NCI-H1694 (cell line): ENCODE measurements around the gene ZNF808.
"Not testable (repeated sequence)": the region's sequence is repeated elsewhere in the genome, so short reads cannot be mapped to it uniquely, and the experiment has no call there.

Experiments
- DNase-seq: peaks from one replicate; lab custom pipeline; 2025; lab: John Stamatoyannopoulos, UW

The ZNF808 gene

DNA sequence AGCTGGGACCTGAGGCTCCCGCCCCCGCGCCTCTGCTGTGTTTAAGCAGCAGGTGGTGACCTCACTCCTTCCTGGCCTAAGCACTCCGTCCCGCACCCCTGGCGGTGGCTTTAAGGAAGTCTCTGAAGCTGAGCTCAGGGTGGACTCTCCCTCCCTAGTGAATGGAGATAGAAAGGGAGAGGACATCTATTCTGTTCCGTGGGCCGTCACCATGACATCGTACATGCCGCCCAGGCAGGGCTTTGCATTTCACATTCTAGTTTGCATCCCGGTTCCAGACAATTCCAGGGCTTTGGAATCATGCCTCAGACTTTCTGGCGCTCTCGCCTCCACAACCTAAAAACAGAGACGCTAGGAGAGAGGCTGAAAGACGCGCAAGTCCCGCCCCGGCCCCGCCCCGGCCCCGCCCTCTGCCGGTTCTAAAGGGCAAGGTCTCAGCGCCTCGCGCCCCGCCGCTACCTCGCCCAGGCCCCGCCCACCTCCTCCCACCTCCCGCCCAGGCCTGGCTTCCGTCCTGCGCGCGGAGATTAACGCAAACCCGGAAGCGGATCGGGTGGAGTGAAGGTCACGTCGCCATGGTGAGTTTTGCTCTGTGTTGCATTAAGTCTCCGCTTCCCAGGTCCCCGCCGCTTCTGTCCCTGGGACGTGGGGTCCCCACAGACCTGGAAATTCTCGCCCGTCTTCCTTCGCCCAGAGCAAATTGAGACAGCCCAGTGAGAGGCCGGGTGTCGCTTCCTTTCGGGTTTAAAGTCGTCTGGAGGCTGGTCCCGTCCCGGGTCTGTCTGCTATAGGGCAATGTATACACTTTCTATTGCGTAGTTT is at the start of gene ZNF808:
Gene ZNF808 (plus strand): TSS at position 535 of the 822 bp plus-strand sequence. CDS start 15,617 bp downstream, outside the sequence.
- no peak for DNase-seq

DNA sequence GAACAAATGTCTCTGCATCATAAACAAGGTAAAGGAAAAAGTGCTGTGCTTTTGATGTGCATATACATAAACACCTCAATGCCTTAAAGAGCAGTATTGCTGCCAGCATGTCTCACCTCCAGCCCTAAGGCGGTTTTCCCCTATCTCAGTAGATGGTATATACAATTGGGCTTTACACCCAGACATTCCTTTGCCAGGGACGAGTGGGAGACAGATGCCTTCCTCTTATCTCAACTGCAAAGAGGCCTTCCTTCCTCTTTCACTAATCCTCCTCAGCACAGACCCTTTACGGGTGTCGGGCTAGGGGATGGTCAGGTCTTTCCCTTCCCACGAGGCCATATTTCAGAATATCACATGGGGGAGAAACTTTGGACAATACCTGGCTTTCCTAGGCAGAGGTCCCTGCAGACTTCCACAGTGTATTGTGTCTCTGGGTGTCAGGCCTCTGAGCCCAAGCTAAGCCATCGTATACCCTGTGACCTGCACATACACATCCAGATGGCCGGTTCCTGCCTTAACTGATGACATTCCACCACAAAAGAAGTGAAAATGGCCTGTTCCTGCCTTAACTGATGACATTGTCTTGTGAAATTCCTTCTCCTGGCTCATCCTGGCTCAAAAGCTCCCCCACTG is 43.2 kb upstream of the ZNF808 start:
- DNase-seq = not testable (repeated sequence)

GRCh38 chr19:52485064-52485463 is 42.4 kb upstream of the ZNF808 start:
- not testable (repeated sequence) for DNase-seq

- not testable (repeated sequence) for DNase-seq
These were observed 41.8 kb upstream of the ZNF808 start for GRCh38 chr19:52485561-52486240.

DNA sequence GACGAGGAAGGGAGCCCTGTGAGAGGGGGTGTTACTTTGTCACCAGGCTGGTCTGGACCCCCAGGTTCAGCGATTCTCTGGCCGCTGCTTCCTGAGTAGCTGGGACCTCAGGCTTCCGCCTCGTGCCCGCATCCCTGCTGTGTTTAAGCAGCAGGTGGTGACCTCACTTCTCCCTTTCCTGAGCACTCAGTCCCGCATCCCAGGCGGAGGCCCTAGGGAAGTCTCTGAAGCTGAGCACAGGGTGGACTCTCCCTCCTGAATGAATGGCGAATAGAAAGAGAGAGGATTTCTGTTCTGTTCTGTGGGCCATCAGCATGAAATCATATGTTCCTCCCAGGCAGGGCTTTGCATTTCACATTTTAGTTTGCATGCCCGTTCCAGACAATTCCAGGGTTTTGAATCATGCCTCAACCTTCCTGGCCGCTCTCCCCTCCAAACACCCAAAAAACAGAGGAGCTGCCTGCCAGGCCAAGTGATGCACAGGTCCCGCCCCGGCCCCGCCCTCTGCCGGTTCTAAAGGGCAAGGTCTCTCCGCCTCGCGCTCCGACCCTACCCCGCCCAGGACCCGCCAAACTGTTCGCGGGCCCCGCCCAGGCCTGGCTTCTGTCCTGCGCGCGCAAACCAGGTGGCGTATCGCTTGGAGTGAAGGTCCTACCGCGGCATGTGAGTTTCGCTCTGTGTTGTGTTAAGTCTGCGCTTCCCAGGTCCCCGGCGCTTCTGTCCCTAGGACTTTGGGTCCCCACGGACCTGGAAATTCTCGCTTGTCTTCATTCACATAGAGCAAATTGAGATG is 35.1 kb upstream of the ZNF808 start:
- no peak for DNase-seq

GRCh38 chr19:52492994-52493470 is 34.4 kb upstream of the ZNF808 start:
- no peak for DNase-seq

DNA sequence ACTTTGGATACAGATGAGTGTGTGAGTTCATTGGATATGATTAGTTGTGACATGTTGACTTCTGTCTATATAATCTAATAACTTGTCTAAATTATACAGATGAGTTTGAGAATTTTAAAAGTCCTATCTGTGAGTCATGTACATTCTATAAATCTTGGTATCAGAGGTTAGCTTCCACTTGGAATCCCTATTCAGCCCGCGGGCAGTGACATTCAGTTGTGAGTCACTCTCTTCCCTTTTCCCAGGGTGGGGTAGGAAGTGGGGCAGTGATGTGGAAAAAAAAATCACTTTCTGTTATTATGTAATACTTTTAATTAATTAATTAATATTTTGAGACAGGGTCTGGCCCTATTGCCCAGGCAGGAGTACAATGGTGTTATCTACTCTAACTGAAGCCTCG is 33.0 kb upstream of the ZNF808 start:
- DNase-seq = no peak

GRCh38 chr19:52498571-52498970 is 28.9 kb upstream of the ZNF808 start:
- DNase-seq = no peak

DNA sequence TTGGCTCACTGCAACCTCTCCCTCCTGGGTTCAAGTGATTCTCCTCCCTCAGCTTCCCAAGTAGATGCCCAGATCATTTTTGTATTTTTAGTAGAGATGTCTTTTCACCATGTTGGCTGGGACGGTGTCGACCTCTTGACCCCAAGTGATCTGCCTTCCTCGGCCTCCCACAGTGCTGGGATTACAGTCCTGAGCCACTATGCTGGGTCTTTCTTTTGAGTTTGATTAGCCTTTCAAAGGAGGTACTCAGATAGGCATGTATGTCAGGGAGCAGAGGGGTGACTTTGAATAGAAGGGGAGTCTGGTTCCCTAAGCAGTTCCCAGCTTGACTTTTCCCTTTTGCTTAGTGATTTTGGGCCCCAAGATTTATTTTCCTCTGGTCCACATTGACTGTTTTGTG is 27.0 kb upstream of the ZNF808 start:
- DNase-seq = not testable (repeated sequence)

GRCh38 chr19:52500991-52501390 is 26.5 kb upstream of the ZNF808 start:
- DNase-seq = not testable (repeated sequence)

- no peak for DNase-seq
These were observed 20.2 kb upstream of the ZNF808 start for GRCh38 chr19:52507266-52507665.

- no peak for DNase-seq
These were observed 11.3 kb upstream of the ZNF808 start for GRCh38 chr19:52516191-52516590.

DNA sequence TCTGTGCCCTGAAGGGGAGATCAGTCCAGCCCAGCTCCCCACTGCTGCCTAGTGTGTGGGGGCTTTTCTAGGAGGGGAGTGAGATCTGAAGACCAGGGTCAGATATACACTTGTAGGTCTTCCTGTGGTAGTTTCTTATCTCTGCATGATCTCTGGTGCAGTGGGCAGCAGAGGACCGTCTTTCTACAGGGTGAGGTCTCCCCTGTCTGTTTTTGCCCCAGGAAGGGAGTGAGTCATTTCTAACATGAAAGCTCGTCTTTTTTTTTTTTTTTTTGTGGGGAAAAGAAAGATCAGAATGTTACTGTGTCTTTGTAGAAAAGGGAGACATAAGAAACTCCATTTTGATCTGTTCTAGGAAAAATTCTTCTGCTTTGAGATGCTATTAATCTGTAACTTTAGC is 8.8 kb upstream of the ZNF808 start:
- no peak for DNase-seq

DNA sequence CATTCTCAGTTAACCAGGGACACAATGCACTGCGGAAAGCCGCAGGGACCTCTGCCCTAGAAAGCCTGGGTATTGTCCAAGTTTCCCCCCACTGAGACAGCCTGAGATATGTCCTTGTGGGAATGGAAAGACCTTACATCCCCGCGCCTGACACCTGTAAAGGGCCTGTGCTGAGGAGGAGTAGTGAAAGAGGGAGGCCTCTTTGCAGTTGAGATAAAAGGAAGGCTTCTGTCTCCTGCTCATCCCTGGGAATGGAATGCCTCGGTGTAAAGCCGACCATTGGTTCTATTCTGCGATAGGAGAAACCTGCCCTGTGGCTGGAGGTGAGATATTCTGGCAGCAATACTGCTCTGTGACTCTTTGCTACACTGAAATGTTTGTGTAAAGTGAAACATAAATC is 8.3 kb upstream of the ZNF808 start:
- not testable (repeated sequence) for DNase-seq

DNA sequence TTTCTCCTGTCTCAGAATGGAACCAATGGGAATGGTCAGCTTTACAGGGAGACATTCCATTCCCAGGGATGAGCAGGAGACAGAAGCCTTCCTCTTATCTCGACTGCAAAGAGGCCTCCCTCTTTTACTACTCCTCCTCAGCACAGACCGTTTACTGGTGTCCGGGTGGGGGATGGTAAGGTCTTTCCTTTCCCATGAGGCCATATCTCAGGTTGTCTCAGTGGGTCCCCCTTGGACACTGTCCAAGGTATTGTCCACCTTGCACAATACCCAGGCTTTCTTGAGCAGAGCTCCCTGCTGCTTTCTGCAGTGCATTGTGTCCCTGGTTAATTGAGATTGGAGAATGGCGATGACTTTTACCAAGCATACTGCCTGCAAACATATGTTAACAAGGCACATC is 7.5 kb upstream of the ZNF808 start:
- DNase-seq = no peak

GRCh38 chr19:52522551-52522950 is 4.9 kb upstream of the ZNF808 start:
- DNase-seq = no peak

DNA sequence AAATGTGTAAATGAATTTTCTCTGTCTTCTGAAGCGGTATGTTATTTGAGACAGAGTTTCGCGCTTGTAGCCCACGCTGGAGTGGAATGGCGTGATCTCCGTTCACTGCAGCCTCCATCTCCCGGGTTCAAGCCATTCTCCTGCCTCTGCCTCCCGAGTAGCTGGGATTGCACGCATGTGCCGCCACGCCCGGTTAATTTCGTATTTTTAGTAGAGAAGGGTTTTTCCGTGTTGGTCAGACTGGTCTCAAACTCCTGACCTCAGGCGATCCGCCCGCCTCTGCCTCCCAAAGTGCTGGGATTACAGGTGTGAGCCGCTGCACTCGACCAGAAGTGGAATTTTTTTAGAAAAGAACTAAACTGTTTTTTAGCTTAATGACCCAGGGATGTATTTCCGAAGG is 3.4 kb upstream of the ZNF808 start:
- no peak for DNase-seq

DNA sequence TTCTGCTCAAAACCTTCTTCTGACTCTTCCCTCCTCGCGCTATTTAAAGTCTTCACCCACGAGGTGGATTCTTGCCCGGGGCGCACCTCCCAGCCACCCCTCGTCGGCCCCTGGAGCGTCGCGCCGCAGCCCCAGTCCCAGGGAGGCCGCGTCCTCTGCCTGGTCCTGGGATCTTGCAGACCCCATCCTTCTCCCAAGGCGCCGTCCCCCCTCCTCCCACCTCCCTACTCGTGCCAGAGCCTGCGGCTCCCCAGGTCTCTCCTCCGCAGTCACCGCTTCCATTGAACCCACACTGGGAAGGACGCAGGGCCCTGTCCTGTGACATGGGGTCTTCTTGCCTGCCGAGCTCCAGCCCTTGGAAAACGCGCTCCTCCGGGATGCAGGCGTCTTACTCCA is 486 bp downstream of the ZNF808 start:
- no peak for DNase-seq

DNA sequence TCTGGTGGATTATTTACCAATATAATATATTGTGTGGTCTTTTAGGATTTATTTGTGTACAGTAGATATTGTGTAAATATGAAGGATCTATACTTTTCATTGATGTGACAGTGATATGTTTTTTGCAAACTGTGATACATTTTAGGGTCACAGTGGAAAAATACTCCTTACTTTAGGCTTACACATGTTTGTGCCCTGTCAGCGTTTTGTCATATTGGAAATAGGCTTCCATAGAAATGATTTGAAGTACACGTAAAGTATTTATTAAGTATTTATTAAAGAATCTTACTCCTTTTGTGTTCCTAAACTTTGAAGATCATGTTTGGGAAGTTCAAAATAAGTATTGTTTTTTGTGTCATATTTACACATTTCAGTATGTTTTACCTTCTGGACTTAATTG is 5.0 kb downstream of the ZNF808 start:
- DNase-seq = no peak

DNA sequence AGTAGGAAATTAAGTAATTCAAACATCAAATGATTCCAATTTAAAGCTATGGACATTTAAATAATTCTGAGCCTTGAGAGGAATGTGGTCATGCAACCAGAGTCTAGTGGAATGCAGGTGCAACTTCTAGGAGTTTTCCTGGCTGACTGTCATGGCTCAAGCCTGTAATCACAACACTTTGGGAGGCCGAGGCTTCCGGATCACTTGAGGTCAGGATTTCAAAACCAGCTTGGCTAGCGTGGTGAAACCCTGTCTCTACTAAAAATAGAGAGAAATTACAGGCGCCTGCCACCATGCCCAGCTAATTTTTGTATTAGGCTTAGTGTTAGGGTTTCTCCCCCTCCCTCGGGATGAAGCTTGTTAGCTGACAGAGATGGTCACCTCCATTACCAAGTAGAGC is 6.4 kb downstream of the ZNF808 start:
- no peak for DNase-seq

GRCh38 chr19:52535385-52535770 is 7.9 kb downstream of the ZNF808 start:
- not testable (repeated sequence) for DNase-seq
